IPS DF 19.7 (cell line): ENCODE results near the gene SNTA1.
A peak's percentile ranks its signal among the peaks of the same experiment; 100 is the strongest.
"Not testable (repeated sequence)": the region's sequence is repeated elsewhere in the genome, so short reads cannot be mapped to it uniquely, and the experiment has no call there.

Source experiments
- DNase-seq: peaks from one replicate; pipeline ENCODE4 v3.0.0-alpha.2; 2013; ENCODE audit warnings: low read depth, low spot score

Gene SNTA1

DNA sequence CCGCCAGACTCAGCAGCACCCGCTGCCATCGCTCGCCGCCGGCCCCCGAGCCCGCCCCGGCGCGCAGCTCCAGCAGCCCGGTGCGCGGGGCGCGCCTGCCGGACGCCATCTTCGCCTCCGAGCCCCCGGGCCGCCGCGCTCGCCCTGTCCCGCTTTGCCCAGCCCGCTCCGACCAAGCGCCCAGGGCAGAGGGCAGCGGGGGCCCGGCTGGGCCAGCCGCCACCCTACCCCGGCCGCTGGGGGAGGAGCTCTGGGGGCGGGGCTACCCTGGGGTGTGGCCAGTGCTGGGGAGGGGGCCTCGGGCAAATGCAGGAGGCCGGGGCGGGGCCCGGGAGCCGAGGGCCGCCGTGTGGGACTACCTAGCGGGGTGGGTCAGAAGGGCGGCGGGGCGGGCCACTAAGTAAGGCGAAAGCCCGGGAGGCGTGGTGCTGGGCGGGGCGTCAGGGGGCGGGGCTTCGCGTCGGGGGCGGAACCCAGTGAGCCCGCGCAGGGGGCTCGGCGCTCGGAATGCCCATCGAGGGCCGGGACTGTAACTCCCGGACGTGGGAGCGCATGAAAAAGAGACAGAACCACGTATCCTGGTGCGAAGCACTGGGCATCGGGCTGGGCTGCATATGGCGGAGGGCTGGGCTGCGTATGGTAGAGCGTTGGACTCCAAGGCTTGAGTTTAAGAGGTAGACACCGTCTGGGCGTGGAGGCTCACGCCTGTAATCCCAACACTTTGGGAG is at the start of gene SNTA1:
SNTA1 (minus strand) TSS at position 252 of the 728 bp plus-strand sequence; CDS start at position 109, 143 bp downstream.
- DNase-seq = peak; percentile 50

DNA sequence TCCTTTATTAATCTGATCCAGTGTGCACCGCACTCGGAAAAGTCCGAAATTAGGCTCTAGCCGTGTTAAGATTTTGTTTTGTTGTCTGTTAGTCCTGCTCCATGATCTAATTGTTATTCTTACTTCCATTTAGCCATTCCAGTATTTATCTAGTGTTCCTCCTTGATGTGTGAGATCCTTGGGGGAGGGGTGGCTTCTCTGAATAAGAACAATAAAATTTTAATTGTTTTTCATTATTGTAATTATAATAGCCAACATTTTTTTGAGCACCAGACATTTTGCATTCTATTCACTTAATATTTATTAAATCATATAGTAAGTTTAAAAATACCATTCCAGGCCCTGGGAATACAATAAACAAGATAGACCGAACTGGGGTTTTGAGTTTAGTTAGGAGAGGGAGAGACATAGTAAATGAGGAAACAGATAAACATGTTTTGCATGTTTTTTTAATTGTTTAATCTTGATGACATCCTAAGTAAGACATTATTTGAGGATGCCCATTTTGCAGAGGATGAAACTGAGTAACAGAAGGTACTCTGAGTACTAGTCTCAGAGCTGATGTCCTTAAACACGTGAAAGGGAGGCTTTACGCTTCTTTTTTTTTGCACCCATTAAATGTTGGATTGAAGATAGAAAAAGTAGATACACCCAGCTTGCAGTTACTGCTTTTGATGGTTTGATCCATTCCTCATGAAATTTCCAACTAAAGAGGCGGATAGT is 47.5 kb upstream of the SNTA1 start:
- no peak for DNase-seq

DNA sequence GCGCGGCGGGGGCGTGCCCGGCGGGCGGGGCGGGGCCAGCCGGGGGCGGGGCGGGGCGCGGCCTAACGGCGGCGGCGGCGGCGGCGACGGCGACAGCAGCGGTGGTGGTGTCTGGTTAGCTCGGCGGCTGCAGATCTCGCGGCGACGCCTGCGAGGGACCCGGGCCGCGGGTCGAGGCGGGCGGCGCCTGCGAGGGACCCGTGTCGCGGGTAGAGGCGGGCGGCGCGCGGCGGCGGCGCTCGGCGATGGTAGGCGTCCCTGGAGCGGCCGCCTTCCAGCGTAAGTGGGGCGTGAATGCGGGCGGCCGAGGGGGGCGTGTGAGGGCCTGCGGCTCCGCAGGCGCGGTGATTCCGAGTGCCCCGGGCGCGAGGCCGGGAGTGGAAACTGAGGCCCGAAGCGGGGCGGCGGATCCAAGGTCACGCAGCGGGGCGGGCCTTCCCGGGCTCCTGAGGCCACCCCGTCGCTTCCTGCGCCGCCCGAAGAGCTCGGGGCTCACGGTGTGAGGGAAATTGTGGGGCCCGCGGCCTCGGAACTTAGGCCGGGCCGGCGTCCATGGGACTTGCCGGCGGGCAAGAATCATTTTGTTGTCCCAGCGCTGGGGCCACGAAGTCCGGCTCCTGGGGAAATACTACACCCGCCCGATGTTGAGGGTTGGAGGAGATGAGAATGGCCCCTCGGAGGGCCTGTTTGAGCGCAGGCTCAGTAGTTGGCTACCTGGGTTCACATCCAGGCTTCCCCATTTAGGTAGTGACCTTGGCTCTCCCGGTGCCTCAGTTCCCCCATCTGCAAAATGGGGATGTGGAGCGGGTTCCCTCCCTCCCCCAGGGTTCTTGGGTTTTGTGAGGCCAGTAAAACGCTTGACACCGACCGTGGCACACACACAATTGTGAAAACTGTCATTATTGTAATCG is 46.7 kb upstream of the SNTA1 start, which contains the start of gene CBFA2T2:
CBFA2T2 (plus strand) TSS at position 74 of the 911 bp plus-strand sequence; CDS start at position 246, 172 bp downstream.
- DNase-seq = no peak

DNA sequence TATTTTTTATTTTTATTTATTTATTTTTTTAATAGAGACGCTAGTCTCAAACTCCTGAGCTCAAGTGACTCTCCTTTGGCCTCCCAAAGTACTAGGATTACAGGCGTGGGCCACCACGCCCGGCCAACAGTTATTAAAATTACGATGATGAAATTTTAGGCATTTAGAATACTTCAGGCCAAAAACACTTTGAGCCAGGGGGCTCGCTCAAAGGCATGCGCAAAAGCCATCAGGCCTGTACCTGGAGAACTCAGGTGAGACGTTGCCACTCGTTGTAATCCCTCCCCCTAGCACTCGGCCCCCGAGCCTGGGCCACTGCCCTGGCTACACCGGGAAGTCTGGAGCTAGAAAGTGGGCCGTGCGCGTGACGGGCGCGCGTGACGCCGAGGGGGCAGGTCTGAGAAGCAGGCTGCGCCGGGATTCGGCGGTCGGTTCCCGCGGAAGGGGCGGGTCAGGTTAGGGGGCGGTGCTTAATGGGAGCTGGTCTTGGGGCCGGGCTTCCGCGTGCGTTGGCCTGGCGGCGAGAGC is 46.0 kb upstream of the SNTA1 start:
- peak; percentile 68 for DNase-seq

DNA sequence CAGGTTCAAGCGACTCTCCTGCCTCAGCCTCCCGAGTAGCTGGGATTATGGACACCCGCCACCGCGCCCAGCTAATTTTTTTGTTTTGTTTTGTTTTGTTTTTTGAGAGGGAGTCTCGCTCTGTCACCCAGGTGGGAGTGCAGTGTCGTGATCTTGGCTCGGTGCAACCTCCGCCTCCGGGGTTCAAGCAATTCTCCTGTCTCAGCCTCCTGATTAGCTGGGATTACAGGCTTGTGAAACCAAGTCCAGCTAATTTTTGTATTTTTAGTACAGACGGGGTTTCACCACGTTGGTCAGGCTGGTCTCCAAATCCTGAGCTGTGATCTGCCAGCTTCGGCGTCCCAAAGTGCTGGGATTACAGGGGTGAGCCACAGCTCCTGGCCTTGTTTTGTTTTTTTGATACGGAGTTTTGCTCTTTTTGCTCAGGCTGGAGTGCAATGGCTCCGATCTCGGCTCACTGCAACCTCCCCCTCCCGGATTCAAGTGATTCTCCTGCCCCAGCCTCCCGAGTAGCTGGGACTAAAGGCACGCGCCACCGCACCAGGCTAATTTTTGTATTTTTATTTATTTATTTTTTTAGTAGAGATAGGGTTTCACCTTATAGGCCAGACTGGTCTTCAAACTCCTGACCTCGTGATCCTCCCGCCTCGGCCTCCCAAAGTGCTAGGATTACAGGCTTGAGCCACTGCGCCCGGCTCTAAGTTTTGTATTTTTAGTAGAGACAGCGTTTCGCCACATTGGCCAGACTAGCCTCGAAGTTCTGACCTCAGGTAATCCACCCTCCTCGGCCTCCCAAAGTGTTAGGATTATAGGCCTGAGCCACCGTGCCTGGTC is 45.3 kb upstream of the SNTA1 start:
- not testable (repeated sequence) for DNase-seq

DNA sequence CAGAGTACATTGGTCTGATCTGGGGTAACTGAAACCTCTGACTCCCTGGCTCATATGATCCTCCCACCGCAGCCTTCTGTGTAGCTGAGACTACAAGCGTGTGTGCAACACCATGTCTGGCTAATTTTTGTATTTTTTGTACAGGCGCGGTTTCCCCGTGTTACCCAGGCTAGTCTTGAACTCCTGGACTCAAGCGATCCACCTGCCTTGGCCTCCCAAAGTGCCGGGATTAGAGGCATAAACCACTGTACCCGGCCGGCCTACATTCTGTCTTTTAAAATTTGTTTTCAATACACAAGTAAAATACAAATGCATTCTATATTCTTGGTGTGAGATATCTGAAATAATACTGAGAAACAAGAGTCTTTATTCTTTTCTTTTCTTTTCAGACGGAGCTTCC is 44.6 kb upstream of the SNTA1 start:
- DNase-seq = no peak

DNA sequence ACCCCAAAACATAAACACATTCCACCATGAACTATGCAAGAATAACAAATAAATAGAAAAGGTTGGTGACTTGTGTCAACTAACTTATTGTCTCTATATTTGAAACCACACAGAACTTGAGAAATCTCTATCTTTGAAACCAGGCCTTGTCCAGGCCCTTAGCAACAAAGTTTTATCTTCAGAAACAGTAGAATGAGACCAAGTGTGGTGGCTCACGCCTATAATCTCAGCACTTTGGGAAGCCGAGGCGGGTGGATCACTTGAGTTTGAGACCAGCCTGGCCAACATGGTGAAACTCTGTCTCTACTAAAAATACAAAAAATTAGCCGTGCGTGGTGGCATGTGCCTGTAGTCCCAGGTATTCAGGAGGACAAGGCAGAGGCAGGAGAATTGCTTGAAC is 39.6 kb upstream of the SNTA1 start:
- not testable (repeated sequence) for DNase-seq

DNA sequence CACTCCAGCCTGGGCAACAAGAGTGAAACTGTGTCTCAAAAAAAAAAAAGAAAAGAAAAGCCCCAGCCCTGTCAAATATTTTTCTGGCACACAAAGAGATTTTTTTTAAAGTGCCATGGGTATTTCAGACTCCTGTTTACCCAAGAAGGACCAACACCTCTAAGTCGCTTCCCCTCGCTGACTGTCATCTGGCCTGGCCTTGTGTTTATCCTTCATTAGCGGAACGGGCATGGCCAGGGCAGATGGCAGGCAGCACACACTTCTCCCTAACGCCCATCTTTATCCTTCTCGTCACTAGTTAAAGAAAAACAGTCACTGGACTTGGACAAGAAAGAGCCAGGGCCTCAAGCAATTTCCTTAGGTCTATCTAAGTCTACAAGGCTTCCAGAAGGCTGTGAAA is 39.0 kb upstream of the SNTA1 start:
- no peak for DNase-seq

DNA sequence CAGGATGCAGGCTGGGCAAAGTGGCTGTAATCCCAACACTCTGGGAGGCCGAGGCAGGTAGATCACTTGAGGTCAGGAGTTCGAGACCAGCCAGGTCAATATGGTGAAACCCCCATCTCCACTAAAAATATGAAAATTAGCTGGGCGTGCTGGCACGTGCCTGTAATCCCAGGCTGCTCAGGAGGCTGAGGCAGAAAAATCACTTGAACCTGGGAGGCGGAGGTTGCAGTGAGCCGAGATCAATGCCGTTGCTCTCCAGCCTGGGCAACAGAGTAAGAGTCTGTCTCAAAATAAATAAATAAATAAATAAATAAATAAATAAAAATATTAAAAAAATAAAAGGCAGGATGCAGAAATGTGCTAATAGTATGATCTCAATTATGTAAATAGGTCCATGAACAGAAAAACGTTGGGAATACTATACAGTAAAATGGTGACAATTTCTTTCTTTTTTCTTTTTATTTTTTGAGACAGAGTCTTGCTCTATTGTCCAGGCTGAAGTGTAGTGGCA is 37.9 kb upstream of the SNTA1 start:
- DNase-seq = no peak

DNA sequence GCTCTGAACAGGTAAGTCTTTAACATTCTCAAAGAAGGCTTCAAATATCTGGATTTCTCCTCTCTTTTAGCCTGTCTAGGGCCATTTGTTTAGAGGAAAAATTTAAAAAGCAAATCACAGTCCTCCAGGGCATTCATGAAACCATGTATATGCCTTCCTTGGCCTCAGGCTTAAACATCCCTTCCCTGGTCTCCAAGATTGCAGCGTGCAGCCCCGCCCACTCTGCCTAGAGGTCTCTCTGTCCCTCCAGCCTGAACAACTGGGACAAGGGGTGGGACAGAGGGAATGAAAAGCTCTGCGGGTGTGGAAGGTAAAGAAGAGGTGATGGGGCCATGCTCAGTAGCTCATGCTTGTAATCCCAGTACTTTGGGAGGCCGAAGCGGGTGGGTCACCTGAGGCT is 36.5 kb upstream of the SNTA1 start:
- DNase-seq = no peak

DNA sequence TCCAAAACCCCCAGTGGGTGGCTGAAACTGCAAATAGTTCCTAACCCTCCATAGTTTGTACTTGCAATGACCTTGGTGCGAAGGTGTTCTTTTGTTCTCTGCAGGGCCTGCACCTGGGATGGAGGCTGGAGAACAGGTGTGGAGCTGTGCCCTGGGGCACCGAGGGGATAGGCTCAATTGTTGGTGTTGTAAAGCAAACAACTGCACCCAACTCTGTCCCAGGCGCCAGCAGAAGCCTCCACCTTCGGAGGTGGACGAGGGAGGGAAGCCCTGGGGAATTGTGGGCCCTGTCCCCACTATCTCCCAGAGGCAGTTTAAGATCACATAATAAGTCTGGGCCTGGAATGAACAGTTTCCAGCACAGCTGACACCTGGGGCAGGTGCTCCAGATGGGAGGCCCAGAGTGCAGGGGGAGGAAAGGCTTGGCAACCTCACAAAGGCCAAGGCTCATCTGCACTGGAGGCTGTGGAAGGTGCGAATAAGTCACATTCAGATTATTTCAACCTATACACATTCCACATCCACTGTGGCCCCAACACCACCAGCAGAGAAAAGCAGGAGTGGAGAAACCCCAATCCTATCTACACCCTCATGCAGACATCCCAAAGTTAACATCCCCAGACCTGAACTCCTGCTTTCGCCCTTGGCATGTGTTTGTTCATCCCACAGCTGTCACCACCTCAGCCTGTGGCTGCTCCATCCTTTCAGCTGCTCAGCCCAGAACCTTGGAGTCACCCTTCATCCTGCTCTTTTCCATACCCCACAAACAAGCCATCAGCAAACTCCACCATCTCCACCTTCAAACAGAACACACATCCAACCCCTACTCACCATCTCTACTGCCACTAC is 34.0 kb upstream of the SNTA1 start:
- no peak for DNase-seq

DNA sequence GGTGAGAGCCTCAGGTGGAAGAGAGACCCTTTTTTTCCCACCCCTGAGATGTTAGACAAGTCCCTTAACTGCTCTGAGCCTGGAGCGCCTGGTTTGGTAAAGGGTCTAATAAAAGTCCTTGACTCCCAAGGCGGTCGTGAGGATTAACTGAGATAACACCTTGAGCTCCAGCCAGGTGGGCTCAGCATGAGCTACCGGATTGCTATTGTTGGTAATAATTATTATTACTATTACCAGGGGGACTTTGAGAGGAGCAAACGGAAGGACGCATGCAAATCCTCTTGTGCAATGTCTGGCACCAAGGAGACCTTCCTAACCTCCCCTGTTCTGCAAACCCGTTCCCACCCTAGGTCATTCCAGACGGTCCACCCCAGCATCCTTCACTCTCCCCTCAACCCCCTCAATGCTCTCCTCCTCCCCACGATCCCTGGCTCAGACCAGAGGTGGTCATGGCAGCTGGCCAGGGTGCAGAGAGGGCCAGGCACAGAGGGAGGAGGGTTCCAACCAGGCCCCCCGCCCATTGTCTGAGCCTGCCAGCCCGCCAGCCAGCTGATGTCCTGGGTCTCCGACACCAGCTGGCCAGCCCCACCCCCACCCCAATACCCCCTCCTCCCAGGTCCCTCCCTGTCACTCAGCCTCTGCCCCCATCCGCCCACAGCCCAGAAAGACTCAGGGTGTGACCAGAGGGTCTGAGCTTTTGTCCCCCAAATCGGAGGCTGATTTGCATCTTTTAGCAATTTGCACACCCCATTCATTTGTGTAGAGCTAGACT is 32.0 kb upstream of the SNTA1 start:
- DNase-seq = no peak

DNA sequence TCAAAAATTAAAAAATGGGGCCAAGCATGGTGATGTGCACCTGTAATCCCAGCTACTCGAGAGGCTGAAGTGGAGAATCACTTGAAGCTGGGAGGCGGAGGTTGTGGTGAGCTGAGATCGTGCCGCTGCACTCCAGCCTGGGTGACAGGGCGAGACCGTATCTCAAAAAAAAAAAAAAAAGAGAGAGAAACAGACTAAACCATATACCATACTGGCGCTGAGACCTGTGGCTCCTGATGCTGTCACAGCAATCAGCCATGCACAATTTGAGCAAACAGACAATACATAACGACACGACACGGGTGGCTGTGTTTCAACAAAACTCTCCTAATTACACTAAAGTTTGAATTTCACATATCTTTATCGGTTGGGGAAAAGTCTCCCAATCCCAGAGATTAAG is 31.4 kb upstream of the SNTA1 start:
- DNase-seq = no peak

DNA sequence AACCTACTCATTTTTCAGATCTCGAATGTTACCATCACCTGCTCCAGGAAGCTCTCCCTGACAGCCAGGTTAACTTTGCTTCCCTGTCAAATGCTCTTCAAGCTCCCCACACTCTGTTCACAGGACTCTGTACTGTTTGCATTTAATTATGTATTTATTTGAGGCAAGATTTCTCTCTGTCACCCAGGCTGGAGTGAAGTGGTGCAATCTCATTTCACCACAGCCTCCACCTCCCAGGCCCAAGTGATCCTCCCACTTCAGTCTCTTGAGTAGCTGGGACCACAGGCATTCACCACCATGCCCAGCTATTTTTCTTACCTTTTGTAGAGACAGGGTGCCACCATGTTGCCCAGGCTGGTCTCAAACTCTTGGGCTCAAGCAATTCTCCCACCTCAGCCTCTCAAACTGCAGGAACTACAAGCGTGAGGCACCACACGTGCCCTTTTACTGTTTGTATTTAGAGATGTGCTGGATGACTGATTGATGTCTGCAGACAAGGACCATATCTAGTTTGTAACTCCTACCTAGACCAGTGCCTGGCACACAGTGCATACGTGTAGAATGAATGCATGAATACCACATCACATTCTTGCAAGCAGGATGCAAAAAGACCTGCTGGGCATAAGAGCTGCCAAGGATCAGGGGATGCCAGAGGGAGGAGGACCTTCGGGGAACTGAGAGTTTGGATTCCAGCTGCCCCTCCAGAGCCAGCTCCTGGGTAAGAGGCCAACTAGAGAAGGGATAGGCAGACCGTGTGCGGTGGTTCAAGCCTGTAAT is 30.7 kb upstream of the SNTA1 start:
- DNase-seq = no peak

DNA sequence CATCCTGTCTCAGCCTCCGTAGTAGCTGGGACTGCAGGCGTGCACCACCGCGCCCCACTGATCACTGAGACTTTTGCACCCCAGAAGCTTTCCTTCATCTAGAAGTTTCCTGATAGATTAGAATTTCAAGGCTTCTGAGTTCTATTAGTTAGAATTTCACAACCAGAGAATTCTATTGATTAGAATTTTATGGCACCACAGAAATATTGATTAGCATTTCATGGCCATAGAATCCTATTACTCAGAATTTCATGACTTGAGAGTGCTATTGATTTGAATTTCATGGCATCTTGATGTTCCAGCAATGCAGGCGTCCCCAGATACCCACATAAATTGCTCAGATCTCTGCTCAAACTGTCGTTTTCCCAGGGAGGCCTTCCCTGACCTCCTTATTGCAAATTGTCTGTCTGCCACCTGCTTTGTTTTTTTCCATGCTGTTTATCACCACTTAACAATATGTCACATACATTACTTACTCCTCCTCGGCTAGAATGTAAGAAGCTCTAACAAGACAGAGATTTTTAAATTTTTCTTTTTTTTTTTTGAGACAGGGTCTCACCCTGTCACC is 29.4 kb upstream of the SNTA1 start:
- DNase-seq = no peak

DNA sequence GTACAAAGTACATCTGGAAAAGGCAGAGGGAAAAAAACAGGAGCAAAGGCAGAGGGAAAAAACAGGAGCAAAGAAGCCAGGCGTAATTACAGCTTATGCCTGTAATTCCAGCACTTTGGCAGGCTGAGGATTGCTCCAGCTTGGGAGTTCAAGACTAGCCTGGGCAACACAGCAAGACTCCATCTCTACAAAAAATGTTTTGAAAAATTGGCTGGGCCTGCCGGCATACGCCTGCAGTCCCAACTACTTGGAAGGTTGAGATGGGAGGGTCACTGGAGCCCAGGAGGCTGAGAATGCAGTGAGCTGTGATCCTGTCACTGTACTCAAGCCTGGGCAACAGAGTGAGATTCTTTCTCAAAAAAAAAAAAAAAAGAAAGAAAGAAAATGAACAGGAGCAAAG is 27.3 kb upstream of the SNTA1 start:
- no peak for DNase-seq

DNA sequence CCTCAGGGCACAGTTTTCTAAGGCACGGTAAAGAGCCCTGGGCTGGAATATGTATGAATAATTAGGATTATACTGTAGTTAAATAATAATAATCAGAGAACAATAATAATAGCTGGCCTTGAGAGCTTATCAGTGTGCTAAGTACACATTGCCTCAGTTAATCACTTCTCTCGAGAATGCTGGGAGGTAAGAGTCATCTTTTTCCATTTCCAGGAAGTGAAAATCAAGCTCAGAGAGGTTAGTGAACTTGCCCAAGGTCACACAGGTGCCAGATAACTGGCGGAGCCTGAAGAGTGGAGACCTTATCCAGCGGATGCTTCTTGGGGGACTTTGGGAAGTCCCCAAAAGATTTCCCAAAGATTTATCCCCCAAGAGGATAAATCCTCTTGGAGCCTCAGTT is 26.9 kb upstream of the SNTA1 start:
- DNase-seq = no peak

DNA sequence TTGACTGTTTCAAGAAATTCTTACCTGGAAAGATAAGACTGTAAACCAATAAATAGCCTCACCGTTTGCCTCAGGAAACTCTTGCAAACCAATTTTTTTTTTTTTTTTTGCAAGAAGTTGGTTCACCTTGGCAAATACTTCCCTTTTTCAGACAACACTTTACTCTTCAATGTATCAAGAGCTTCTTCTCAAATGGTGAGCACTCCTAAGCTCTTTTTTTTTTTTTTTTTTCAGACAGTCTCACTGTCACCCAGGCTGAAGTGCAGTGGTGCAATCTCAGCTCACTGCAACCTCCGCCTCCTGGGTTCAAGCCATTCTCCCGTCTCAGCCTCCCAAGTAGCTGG is 22.7 kb upstream of the SNTA1 start:
- DNase-seq = no peak
